DMS53 (cell line): Measurements from ENCODE around the gene NOS1AP.
A peak's percentile ranks its signal among the peaks of the same experiment; 100 is the strongest.

Experiments used
- DNase-seq: peaks from one replicate; lab custom pipeline; 2025; lab: John Stamatoyannopoulos, UW

Gene NOS1AP

DNA sequence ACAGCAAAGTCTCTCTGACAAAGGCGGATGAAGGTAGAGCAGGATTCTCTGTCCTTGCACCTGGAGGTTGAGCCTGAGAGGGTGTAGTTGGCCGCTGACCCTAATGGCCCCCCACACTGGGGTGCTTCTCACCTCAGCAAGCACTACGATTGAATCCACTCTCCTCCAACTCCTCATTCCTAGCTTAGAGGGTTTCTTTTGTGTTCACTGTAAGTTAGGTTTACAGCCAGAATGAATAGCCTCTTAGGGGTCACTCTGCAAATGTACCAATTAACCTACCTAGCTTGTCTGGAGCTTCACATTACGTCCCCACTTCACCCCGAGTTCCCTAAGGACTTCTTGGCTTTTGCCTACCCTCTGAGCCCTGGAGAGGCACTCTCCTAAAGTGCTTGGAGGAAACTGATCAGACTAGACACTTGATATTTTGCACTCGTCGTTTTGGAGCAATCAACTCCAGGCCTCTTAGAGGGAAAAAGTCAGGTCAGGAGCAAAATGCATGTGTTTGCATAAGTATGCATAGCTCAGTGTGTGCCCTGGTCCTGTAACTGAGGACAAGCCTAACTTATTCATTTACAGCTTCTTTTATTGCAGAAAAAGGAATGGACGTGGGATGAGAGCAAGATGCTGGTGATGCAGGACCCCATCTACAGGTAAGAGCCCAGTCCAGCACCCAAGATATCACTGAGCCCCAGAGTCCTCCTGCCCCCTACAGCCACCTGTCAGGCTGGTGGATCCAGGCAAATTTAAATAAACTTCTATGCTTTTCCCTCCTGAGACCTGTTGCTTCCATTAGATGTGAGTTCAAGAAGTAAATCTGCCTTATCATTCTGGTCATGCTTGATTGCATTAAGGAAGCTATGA, 230.8 kb downstream of the NOS1AP start:
- no peak for DNase-seq

DNA sequence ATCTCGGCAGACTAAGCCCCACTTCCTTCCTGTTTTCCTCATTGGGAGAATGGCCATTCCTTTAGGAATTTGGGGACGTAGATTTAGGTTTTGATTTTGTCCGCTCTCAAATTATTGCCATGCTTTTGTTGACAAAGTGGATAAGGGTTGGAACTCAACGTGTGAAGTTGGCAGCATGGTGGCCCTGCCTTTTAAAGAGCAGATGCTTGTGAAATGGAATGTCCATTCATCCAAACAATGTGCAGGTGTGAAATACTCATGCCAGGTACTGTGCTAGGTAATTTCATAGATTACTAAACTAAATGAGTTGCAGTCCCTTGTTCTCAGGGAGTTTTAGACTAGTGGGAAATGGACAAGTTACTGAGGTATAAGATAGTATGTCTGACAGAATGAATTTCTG, 232.2 kb downstream of the NOS1AP start:
- DNase-seq: no peak

DNA sequence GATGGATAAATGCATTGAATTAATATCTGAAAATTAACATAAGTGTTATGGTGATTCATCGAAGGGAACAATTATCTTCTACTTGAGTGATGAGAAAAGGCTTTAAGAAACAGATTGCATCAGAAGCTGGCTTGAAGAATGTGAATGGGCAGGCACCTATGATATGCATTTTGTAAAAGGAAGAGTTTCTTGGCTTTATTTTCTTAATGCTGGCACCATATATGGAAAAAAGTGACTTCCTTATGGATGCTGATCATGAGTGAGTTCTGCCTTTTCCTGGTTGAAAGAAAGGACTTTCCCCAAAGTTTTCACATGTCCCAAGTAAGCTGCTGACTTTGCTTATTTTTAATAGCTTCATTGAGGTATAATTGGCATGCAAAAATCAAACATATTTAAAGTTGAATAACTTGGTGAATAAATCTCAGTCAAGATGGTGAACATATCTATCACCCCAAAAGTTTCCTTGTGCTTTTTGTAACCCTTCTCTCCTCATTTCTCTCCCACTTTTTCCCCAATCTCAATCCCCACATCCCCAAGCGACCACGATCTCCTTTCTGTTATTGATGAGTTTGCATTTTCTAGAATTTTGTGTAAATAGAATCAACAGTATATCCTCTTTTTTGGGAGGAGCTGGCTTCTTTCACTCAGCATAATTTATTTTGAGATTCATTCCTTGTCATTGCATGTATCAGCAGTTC, 233.0 kb downstream of the NOS1AP start:
- no peak for DNase-seq

DNA sequence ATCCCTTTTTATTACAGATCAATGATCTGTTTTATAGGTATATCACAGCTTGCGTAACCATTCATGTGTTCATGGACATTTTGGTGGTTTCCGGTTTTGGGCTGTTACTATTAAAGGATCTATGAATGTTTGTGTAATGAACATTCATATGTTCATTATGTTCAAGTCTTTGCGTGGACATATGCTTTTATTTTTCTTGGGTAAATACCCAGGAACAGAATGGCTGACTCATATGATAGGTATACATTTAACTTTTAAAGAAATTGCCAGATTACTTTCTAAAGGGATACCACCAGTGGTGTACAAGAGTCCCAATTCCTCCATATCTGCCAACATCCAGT, 233.5 kb downstream of the NOS1AP start:
- no peak for DNase-seq

DNA sequence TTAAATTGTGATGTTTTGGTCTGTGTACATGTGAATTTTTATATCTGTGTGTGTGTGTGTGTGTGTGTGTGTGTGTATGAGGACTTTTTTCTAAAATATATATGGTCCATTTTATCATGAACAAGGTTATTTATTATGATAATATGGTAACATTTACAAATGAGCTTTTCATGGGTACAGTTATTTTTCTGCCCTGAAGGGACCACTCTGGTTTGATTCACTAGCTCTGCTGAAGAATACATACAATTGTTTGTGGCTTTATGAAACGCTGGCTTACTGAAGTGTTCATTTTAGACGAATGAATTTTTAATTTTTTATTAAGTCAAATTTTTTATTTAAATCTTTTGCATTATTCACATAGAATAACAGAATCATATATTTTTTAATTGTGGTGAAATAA, 235.2 kb downstream of the NOS1AP start:
- no peak for DNase-seq

DNA sequence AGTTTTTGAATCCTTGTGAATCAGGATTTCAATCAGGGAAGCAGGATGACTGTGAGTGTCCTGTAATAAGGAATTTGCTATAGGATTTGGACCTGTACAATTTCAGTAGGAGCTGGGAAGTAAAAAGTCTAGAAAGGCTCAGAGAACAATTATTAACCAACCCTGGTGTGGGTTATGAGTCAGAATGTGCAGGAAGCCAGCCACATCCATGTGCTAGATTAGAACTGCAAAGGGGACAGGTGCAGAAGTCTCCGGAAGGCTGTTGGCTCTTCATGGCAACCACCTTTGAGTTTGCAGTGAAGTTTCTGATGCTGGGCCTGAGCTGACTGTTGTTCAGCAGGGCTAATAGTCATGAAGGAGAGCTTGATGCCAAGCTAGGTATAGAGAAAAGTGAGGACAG, 236.5 kb downstream of the NOS1AP start:
- DNase-seq: peak; percentile 84

DNA sequence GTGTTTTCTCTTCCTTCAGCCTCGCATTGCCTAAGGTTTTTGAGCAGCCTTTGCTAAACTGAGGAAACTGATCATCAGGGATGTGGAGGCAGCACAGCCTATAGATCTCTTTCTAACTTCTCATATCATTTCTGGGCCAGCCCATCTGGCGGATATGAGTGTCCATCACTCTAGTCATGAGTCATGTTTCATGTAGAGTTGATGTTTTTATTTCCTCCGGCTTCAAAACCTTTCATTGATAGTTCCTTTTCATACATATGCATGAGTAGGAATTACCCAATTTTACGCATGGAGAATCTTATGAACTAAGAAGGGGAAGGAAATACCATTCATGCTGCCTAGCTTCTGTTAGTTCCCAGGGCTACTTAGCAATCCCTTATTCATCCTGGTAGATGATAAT, 240.8 kb downstream of the NOS1AP start:
- no peak for DNase-seq

DNA sequence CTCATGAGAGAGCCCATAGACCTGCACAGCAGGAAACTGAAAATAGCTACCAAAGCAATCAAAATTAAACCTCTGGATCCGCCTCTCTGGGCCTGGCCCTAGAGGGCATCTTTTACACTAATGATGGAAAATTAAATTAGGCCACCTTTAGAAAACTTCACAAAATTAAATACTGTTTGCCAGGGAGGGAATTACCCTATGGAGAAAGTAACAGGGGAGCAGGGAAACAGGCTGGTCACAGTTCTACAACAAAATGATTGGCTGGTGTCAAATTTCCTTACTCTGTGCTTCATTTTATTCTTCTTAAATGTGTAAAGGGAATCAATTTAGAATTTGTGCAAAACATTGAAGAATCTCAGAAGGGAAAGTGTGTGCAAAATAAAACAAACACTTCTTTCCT, 244.7 kb downstream of the NOS1AP start:
- no peak for DNase-seq

DNA sequence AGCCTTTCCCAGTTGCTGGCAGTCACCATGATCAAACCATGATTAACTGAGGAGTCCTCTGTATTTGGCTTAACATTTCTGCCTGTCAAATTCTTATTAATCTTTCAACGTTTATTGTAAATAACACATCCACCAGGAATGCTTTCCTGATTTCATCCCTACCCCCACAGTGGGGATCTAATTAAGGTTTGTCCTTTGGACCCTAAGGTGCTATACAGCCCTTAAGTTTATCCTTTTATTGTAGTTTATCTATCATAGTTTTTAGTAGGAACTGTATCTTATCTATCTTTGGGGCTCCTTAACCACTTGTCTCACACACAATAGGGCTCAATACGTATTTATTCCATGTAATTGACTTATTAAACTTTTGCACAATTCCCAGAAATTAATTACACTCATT, 246.2 kb downstream of the NOS1AP start:
- DNase-seq: no peak

DNA sequence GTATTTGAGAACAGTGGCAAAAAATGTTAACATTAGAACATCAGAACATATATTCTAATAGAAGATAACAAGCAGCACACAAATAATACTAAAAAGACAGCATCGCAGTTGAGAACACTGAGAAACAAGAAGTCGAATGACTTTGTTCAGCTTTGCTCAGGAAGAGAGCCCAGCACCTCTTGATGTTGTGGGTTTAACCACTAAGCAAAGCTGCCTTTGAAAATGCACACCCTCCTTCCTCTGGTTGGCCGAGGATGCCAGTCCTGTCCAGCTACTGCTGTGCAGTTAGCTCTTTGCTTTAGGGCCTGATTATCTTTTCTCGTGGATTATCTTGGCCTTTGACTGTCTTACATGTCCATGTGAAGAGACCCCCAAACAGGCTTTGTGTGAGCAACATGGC, 246.7 kb downstream of the NOS1AP start:
- DNase-seq: no peak

DNA sequence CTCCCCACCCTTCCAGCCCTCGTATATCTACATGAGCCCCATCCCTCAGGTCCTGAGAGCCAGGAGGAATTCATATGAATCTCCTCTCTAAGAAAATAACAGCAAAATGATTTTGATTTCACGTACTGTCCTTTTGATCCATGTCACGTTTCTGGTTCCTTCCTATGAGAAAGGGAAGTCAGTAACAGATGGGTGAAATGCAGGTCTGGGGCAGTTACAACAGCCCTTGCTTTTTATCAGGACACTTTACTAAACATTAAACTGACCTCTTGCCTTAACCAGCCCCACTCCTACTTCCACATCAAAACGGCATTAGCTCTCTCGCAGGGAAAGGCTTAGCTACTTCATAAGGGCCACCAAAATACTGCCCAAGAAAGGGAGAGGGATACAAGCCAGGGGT, 248.1 kb downstream of the NOS1AP start:
- DNase-seq: no peak

DNA sequence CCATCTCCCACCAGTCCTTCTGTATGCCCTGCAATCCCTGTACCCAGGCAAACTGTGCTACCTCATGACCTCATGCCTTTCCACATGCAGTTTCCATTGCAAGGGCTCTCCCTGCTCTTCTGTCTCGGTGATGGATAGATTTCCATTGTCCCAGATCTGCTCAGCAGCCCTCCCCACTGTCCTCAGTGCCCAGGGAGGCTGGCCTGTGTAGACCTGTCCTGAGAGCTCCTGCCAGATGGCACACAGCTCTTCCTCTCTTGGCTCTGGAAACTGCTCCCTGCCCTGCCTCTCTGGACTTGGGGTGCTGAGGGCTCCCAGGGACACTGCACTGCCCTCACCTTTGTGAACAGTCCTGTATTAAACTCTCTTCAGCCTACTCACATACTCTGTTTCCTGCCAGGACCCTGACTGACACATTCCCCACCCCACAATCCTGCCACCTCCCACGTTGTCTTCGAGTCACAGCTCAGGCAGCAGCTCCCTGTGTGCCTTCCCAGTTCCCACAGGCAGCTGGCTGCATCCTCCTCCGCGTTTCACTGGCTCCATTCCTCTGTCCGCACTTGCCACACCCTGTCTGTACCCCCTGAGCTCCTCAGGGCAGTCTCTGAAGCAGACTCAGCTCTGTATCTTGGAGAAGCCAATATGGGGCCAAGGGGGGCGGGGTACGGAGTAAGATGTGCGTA, 250.1 kb downstream of the NOS1AP start:
- DNase-seq: no peak

DNA sequence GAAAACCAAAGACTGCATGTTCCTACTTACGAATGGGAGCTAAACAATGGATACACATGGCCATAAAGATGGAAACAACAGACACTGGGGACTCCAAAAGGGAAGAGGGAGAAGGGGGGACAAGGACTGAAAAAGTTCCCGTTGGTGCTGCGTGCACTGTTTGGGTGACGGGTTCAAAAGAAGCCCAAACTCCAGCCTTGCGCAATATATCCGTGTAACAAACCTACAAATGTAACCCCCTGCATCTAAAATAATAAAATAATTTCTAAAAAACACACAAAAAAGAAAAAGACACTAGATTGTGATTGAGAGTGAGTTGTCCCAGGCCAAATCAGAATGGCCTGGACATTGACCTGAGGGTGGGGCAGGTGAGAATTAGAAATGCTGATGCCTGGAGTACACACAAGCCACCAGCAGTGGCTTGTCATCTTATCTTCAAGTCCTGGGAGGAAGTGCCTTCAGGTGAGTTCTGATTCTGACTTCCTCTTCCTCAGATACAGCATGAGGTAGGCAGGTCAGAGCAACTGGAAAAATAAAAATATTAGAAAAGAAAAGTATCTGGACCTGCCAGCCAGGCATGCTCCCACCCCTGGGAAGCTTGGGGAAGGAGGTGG, 252.4 kb downstream of the NOS1AP start:
- DNase-seq: no peak

DNA sequence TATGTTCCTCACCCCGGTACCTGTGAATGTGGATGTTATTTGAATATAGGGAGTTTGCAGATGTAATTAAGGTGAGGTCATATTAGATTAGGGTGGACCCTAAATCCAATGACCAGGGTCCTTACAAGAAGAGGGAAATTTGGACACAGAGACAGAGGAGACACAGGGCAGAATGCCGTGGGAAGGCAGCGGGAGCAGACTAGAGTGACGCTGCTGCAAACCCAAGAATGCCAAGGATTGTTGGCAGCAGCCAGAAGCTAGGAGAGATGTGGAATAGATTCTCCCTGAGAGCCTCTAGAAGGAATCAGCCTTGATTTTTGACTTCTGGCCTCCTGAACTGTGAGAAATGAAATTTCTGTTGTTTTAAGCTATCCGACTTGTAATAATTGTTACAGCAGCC, 253.5 kb downstream of the NOS1AP start:
- no peak for DNase-seq

DNA sequence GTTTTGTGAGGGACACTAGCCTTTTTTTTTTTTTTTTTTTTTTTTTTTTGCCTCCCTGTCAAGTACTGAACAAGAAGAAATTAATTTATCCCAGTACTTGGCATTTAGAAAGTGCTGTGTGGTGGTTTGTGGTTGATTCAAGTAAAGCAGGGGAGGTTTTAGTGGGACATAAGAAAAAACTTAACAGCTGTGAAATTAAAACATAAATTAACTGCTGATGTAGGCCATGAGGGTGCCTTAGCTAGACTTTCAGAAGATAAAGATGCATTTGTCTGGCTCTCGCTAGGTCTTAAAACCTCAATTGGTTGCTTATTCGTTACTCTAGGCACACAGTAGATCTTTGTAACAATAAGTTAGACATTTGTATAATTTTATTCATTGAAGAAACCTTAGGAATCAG, 254.9 kb downstream of the NOS1AP start:
- no peak for DNase-seq

DNA sequence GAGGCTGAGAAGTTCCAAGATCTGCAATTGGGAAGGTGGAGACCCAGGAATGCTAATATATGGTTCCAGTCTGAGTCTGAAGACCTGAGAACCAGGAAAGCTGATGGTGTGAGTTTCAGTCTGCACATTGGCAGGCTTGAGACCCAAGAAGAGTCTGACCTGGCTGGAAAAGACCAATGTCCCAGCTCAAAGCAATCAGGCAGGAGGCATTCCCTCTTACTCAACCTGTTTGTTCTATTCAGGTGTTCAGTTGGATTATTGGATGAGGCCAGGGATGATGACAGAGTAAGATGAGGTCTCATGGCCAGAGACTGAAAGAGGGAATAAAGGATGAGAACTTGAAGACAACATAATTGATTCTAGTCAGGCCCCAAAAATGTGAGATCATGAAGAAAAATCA, 257.1 kb downstream of the NOS1AP start:
- DNase-seq: no peak

DNA sequence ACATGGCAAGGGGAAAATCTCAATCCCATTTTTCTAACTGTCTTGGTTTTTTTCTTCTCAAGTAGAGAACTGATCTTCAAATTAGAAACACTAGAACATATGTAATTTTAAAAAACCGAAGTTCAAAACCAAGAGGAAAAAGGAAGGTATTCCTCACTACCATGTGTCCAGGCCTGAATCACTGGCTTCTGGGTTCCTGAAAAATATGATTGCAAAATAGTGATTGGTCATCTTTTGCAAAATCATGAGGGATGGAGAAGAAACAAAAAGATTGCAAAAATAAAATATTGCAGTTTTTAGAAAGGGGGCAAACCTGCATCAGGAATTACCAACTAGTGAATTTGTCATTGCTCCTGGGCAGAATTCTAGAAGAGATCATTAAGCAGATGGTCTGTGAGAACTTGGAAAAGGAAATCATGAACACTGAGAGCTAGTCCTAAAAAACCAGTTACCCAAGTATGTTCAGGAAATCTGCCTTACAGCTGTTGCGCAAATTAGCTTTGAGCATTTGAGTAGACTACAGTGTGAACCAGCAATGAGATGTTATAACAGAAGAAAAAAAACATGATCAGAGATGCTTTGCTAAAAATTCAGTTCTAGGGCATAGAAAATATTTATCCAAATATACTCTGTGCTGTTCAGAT, 257.8 kb downstream of the NOS1AP start:
- no peak for DNase-seq

DNA sequence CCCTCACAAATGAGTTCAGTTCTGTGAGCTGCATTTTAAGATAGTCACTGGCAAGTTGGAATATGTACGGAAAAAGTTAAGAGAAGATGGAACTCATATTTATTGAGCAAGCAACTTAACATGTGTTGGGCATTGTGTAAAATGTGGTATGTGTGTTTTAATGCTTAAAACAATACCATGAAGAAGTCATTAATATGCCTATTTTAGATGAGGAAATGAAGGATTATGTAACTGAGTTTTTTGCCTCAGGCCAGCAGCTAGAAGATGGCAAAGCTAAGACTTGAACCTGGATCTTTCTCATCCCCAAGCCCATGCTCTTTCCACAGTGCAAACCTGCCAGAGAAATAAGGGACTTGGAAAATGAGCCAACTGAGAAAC, 258.3 kb downstream of the NOS1AP start:
- no peak for DNase-seq

DNA sequence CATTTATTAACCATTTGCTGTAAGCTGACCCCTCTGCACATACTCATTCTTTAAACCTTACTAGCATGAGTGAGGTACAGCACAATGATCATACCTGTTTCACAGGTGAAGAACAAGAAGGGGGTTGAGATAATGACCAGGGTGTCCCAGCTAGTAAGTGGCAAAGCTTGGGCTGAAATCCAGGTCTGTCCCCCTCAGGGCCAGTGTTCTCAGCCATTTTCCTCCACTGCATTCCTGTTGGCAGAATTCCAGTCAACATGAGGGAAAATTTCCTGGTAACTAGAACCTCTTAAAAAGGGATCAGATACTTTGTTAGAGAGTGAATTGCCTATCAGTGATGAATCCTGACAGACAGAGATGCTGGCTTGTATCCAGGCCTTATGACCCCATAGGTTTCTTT, 259.0 kb downstream of the NOS1AP start:
- no peak for DNase-seq

DNA sequence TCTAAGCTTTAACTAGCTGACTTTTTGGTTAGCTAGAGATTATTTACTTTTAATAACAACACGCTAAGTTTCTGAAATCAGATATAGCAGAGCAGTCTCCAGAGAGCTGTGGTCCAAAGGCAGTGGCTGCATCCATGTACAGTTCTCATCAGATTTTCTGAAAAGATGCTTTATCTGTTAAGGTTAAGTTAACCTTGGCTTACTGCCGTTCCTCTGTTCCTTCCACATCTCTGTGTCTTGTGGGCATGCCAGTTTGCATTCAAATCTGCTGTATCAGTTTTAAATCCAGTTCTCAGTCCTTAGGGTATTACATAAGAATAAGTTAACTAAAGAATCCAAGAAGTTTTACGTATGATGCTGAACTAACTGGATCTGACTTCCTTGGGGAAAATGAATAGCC, 260.3 kb downstream of the NOS1AP start:
- no peak for DNase-seq

DNA sequence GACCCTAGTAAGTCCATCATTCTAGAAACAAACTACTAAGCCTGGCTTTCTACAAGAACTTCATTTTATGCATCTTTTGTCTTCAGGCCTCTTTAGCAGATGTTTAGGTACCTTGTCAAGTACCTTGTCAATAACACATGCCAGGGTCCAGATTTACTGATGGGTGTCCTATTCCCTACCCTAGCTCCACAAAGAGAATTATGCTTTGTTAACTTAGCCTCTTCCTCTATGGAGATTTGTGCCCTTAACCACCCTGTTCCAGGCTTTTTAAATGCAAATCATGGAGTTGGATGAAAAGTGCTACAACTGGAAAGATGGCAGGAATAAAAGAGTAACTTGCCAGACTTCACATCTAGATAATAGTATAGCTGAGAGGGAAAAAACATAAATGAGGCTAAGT, 264.5 kb downstream of the NOS1AP start:
- no peak for DNase-seq

DNA sequence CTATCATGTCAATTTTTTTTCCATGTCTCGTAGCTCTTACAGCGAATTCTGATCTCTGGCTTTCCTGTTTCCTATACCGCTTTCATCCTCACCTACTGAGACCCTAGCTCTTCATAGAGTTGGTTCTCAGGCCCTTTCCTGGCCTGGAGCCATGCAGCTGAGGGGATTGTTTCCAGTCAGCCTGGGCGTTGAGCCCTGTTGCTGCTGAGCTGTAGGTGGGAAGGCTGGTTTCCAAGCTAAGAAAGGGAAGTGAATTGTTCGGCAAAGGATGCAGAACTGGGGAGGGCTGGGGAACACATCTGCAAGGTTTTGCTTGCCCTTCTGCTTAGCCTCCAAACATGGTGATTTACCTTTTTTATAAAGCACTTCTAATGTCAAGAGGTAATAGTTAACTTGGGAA, 265.6 kb downstream of the NOS1AP start:
- DNase-seq: no peak
